Karpas-422 (cell line): ENCODE results near the gene OPALIN. TPM values are rescaled to one million over a fixed set of nuclear protein-coding genes. Genes with fewer than 3 reads are reported as not detected.
A peak's percentile ranks its signal among the peaks of the same experiment; 100 is the strongest.
"Not testable (repeated sequence)": the region's sequence is repeated elsewhere in the genome, so short reads cannot be mapped to it uniquely, and the experiment has no call there.

ENCODE experiments used
- DNase-seq: peaks from one replicate; pipeline ENCODE4 v3.0.0-alpha.2; 2015
- H2AFZ ChIP-seq: fragments of 200-600 bp; sonication (generic); 2 replicates; pipeline ENCODE4 v1.6.1; 2014; ENCODE audit warnings: antibody characterized with exemption, low read length, mixed read lengths
- H3K27ac ChIP-seq: fragments of 200-600 bp; sonication (generic); 2 replicates; pipeline ENCODE4 v1.5.1; 2014; ENCODE audit warnings: mild to moderate bottlenecking, low read length, moderate library complexity
- H3K27me3 ChIP-seq: fragments of 200-600 bp; sonication (generic); 2 replicates; pipeline ENCODE4 v1.6.1; 2014; ENCODE audit warnings: low read length, mixed read lengths
- H3K36me3 ChIP-seq: fragments of 200-600 bp; sonication (generic); 2 replicates; pipeline ENCODE4 v1.6.1; 2014; ENCODE audit warnings: low read length, mixed read lengths; ENCODE audit not compliant: insufficient read depth
- H3K4me1 ChIP-seq: fragments of 200-600 bp; sonication (generic); 2 replicates; pipeline ENCODE4 v1.6.1; 2014; ENCODE audit warnings: mild to moderate bottlenecking, low read length, mixed read lengths
- H3K4me2 ChIP-seq: fragments of 200-600 bp; sonication (generic); 2 replicates; pipeline ENCODE4 v1.6.1; 2014; ENCODE audit warnings: low read length, low read depth, mild to moderate bottlenecking; ENCODE audit not compliant: poor library complexity, severe bottlenecking
- H3K4me3 ChIP-seq: fragments of 200-600 bp; sonication (generic); 2 replicates; pipeline ENCODE4 v1.5.1; 2014; ENCODE audit warnings: mild to moderate bottlenecking, antibody characterized with exemption, low read length, mixed read lengths
- H3K79me2 ChIP-seq: fragments of 200-600 bp; sonication (generic); 2 replicates; pipeline ENCODE4 v1.6.1; 2014; ENCODE audit warnings: mild to moderate bottlenecking, low read length, mixed read lengths
- H3K9ac ChIP-seq: fragments of 200-600 bp; sonication (generic); 2 replicates; pipeline ENCODE4 v1.6.0; 2014; ENCODE audit warnings: low read length
- H3K9me2 ChIP-seq: fragments of 200-600 bp; sonication (generic), shearing (Covaris generic); replicated peaks from 2 replicates; pipeline ENCODE4 v1.6.0; 2014; ENCODE audit warnings: mild to moderate bottlenecking, low read length, moderate library complexity; ENCODE audit not compliant: insufficient read depth
- H3K9me3 ChIP-seq: fragments of 300-700, 200-600 bp; sonication (generic); 2 replicates; pipeline ENCODE4 v1.6.1; 2014; ENCODE audit warnings: low read length, mixed read lengths
- H4K20me1 ChIP-seq: fragments of 200-600 bp; sonication (generic); 2 replicates; pipeline ENCODE4 v1.6.1; 2014; ENCODE audit warnings: mild to moderate bottlenecking, antibody characterized with exemption, low read length, low read depth; ENCODE audit not compliant: insufficient read depth
- total RNA-seq: library from RNA; depleted of rRNA; stranded (reverse); fragments of >200 nt; shearing (Covaris generic); gene quantifications from 2 replicates; pipeline ENCODE4 v1.2.3, GENCODE V29; 2014; ENCODE audit warnings: low replicate concordance

Gene OPALIN
- total RNA-seq, 1 experiment from 2014 or later: not detected

GRCh38 chr10:96310321-96310669 is 48.5 kb downstream of the OPALIN start:
- Histone ChIP-seq H3K79me2 (no peaks in the 10 kb centered on the region), H3K4me1 (peaks cover 10% of the 10 kb centered on the region), H3K9me3 (no peaks in the 10 kb centered on the region), H2AFZ (no peak overlapping the region), H3K4me2 (no peak overlapping the region), H3K9ac (no peak overlapping the region), H3K36me3 (no peaks in the 10 kb centered on the region), H4K20me1 (no peaks in the 10 kb centered on the region), H3K27me3 (no peaks in the 10 kb centered on the region), H3K27ac (no peak overlapping the region), H3K9me2 (no peaks in the 10 kb centered on the region), H3K4me3 (no peak overlapping the region)
- DNase-seq: no peak

- Histone ChIP-seq H3K36me3 (no peaks in the 10 kb centered on the region), H3K27me3 (no peaks in the 10 kb centered on the region), H3K4me1 (peaks cover 10% of the 10 kb centered on the region), H4K20me1 (no peaks in the 10 kb centered on the region), H3K79me2 (no peaks in the 10 kb centered on the region), H3K4me3 (no peak overlapping the region), H3K9me3 (no peaks in the 10 kb centered on the region), H2AFZ (no peak overlapping the region), H3K4me2 (no peak overlapping the region), H3K9ac (no peak overlapping the region), H3K27ac (no peak overlapping the region), H3K9me2 (no peaks in the 10 kb centered on the region)
- DNase-seq: no peak
Observed at GRCh38 chr10:96309628-96310320, 49.0 kb downstream of the OPALIN start.

GRCh38 chr10:96308854-96309253 is 49.9 kb downstream of the OPALIN start:
- not testable (repeated sequence) for H3K79me2 ChIP-seq, H3K9ac ChIP-seq, H4K20me1 ChIP-seq, H2AFZ ChIP-seq, H3K4me3 ChIP-seq, H3K36me3 ChIP-seq, H3K27me3 ChIP-seq, H3K9me2 ChIP-seq, H3K27ac ChIP-seq, H3K9me3 ChIP-seq, H3K4me2 ChIP-seq, DNase-seq, H3K4me1 ChIP-seq

GRCh38 chr10:96306516-96306915 is 52.3 kb downstream of the OPALIN start:
- Histone ChIP-seq H3K9ac (no peak overlapping the region), H3K36me3 (no peaks in the 10 kb centered on the region), H3K27me3 (no peaks in the 10 kb centered on the region), H3K27ac (no peak overlapping the region), H3K4me3 (no peak overlapping the region), H3K9me3 (no peaks in the 10 kb centered on the region), H3K9me2 (no peaks in the 10 kb centered on the region), H3K4me2 (peak overlapping the region; percentile 20), H2AFZ (no peak overlapping the region), H3K4me1 (peaks cover 10% of the 10 kb centered on the region), H3K79me2 (no peaks in the 10 kb centered on the region), H4K20me1 (no peaks in the 10 kb centered on the region)
- DNase-seq: peak; percentile 57

- H3K4me2 ChIP-seq: no peak overlapping the region
- H3K4me3 ChIP-seq: no peak overlapping the region
- no peak for DNase-seq
- H3K4me1 ChIP-seq: peaks cover 10% of the 10 kb centered on the region
- no peaks in the 10 kb centered on the region for H3K9me3 ChIP-seq
- no peak overlapping the region for H3K9ac ChIP-seq
- H3K79me2 ChIP-seq: no peaks in the 10 kb centered on the region
- H2AFZ ChIP-seq: no peak overlapping the region
- H3K27ac ChIP-seq: no peak overlapping the region
- no peaks in the 10 kb centered on the region for H3K27me3 ChIP-seq
- no peaks in the 10 kb centered on the region for H3K9me2 ChIP-seq
- no peaks in the 10 kb centered on the region for H3K36me3 ChIP-seq
- no peaks in the 10 kb centered on the region for H4K20me1 ChIP-seq
Observed at GRCh38 chr10:96305019-96305418, 53.8 kb downstream of the OPALIN start.

GRCh38 chr10:96304230-96304629 is 54.6 kb downstream of the OPALIN start, which contains the start of gene DNTT:
Gene DNTT (plus strand): TSS chr10:96304434. CDS start chr10:96304498, 64 bp downstream.
- H3K27me3 ChIP-seq: no peaks in the 10 kb centered on the region
- no peak within 1 kb of the TSS for H3K4me3 ChIP-seq
- no peak within 1 kb of the TSS for H3K4me2 ChIP-seq
- no peak for DNase-seq
- peaks cover 10% of the 10 kb centered on the region for H3K4me1 ChIP-seq
- no peaks in the 10 kb centered on the region for H3K36me3 ChIP-seq
- no peaks in the 10 kb centered on the region for H4K20me1 ChIP-seq
- no peaks in the 10 kb centered on the region for H3K9me2 ChIP-seq
- H3K79me2 ChIP-seq: no peaks in the 10 kb centered on the region
- H3K9me3 ChIP-seq: no peaks in the 10 kb centered on the region
- H3K27ac ChIP-seq: no peak within 1 kb of the TSS
- H3K9ac ChIP-seq: no peak within 1 kb of the TSS
- H2AFZ ChIP-seq: no peak within 1 kb of the TSS

GRCh38 chr10:96301616-96302015 is 57.2 kb downstream of the OPALIN start:
- no peak overlapping the region for H3K4me2 ChIP-seq
- H3K4me3 ChIP-seq: no peak overlapping the region
- H3K9me2 ChIP-seq: no peaks in the 10 kb centered on the region
- H3K27ac ChIP-seq: no peak overlapping the region
- no peak overlapping the region for H3K9ac ChIP-seq
- no peaks in the 10 kb centered on the region for H3K9me3 ChIP-seq
- H3K4me1 ChIP-seq: peaks cover 5% of the 10 kb centered on the region
- no peaks in the 10 kb centered on the region for H3K27me3 ChIP-seq
- H2AFZ ChIP-seq: no peak overlapping the region
- H4K20me1 ChIP-seq: no peaks in the 10 kb centered on the region
- no peaks in the 10 kb centered on the region for H3K79me2 ChIP-seq
- no peaks in the 10 kb centered on the region for H3K36me3 ChIP-seq
- DNase-seq: no peak

- H3K9ac ChIP-seq: no peak overlapping the region
- no peak overlapping the region for H3K4me3 ChIP-seq
- H4K20me1 ChIP-seq: no peaks in the 10 kb centered on the region
Observed at GRCh38 chr10:96299383-96299782, 59.4 kb downstream of the OPALIN start.

More at GRCh38 chr10:96299383-96299782, 59.4 kb downstream of the OPALIN start:
- DNase-seq: no peak
- Histone ChIP-seq H3K9me3 (no peaks in the 10 kb centered on the region), H3K27ac (no peak overlapping the region), H3K4me2 (no peak overlapping the region), H3K27me3 (no peaks in the 10 kb centered on the region), H3K4me1 (peaks cover 6% of the 10 kb centered on the region), H3K9me2 (no peaks in the 10 kb centered on the region), H3K79me2 (no peaks in the 10 kb centered on the region), H3K36me3 (no peaks in the 10 kb centered on the region), H2AFZ (no peak overlapping the region)
